GM12878 (cell line): ENCODE data around the gene PRMT1. TPM values are rescaled to one million over a fixed set of nuclear protein-coding genes. Genes with fewer than 3 reads are reported as not detected.
A peak's percentile ranks its signal among the peaks of the same experiment; 100 is the strongest.

Experiments used
- BRCA1 ChIP-seq: IDR thresholded peaks from 2 replicates; pipeline ENCODE4 v1.6.1; 2011; ENCODE audit warnings: low read depth, low read length, improper control_type of control experiment
- CHD2 ChIP-seq: IDR thresholded peaks from 2 replicates; pipeline ENCODE4 v1.6.1; 2011; ENCODE audit warnings: low read depth, low read length, improper control_type of control experiment, borderline replicate concordance
- DPF2 ChIP-seq: fragments of 450-650 bp; IDR thresholded peaks from 2 replicates; pipeline ENCODE4 v1.6.1; 2017; ENCODE audit warnings: mild to moderate bottlenecking
- FOXK2 ChIP-seq: fragments of 450-650 bp; IDR thresholded peaks from 2 replicates; pipeline ENCODE4 v1.6.1; 2017; ENCODE audit warnings: mild to moderate bottlenecking, moderate library complexity
- HCFC1 ChIP-seq: fragments of 150-350 bp; IDR thresholded peaks from 2 replicates; pipeline ENCODE4 v1.6.1; 2014; ENCODE audit warnings: low read length
- MLLT1 ChIP-seq: fragments of 450-650 bp; IDR thresholded peaks from 2 replicates; pipeline ENCODE4 v1.6.1; 2016; ENCODE audit warnings: mild to moderate bottlenecking
- PKNOX1 ChIP-seq: fragments of 450-650 bp; IDR thresholded peaks from 2 replicates; pipeline ENCODE4 v1.6.1; 2016; ENCODE audit warnings: mild to moderate bottlenecking
- SPI1 ChIP-seq: IDR thresholded peaks from 2 replicates; pipeline ENCODE4 v1.6.1; 2011; ENCODE audit warnings: low read depth, mild to moderate bottlenecking, low read length, moderate library complexity, borderline replicate concordance; ENCODE audit not compliant: insufficient read depth
- TARDBP ChIP-seq: IDR thresholded peaks from 2 replicates; pipeline ENCODE4 v1.6.1; 2016; ENCODE audit warnings: borderline replicate concordance
- ZNF274 ChIP-seq: IDR thresholded peaks from one replicate; pipeline ENCODE4 v1.8.0; 2011; ENCODE audit not compliant: insufficient read length, insufficient read depth
- ZNF622 ChIP-seq: fragments of 450-650 bp; IDR thresholded peaks from 2 replicates; pipeline ENCODE4 v1.6.1; 2017; ENCODE audit warnings: mild to moderate bottlenecking, inconsistent platforms
- ZNF687 ChIP-seq: fragments of 450-650 bp; IDR thresholded peaks from 2 replicates; pipeline ENCODE4 v1.6.1; 2017; ENCODE audit warnings: mild to moderate bottlenecking, moderate library complexity
- polyA plus RNA-seq, 11 experiments: library from polyadenylated mRNA; depleted of rRNA in 4 of 11; unstranded in 6 of 11; stranded (reverse) in 5 of 11; fragments of >200 nt; fragmentation: Nextera tagmentation in 4 of 11; fragmentation: Illumina TruSeq in 1 of 11; extraction: Ambion mirVana in 4 of 11; extraction: Trizol in 1 of 11; gene quantifications; 1 replicate in 1 of 11; 2 replicates in 10 of 11; pipeline versions ENCODE4 v1.2.1 to v1.2.3, GENCODE V29; 2011 to 2016; ENCODE audit warnings: inconsistent platforms in 2 of 11, missing spikeins in 2 of 11, low read depth in 1 of 11
- total RNA-seq, 4 experiments: library from RNA; depleted of rRNA in 3 of 4; stranded (reverse); fragments of >200 nt in 3 of 4; fragmentation: Illumina TruSeq in 1 of 4; extraction: Trizol in 1 of 4; gene quantifications; 2 replicates each; pipeline versions ENCODE4 v1.2.1 to v1.2.3, GENCODE V29; 2013 to 2021
- TF ChIP-seq, protein P1 (sequence below): fragments of 450-650 bp; formaldehyde crosslinking; IDR thresholded peaks from 2 replicates; pipeline ENCODE4 v1.5.0; 2022; ENCODE audit warnings: mild to moderate bottlenecking, missing genetic modification characterization
- TF ChIP-seq, protein P2 (sequence below): IDR thresholded peaks from 2 replicates; pipeline ENCODE4 v1.6.1; 2012; ENCODE audit warnings: low read depth, low read length, improper control_type of control experiment
- TF ChIP-seq, protein P3 (sequence below): fragments of 450-650 bp; IDR thresholded peaks from 2 replicates; pipeline ENCODE4 v1.6.1; 2017; ENCODE audit warnings: mild to moderate bottlenecking

Gene PRMT1
- total and polyA plus RNA-seq, 10 of the 15 experiments (the other 5 are each of a cell fraction or from before 2014, with no cell fraction given) = 19.9 to 667 (median 444) TPM

DNA sequence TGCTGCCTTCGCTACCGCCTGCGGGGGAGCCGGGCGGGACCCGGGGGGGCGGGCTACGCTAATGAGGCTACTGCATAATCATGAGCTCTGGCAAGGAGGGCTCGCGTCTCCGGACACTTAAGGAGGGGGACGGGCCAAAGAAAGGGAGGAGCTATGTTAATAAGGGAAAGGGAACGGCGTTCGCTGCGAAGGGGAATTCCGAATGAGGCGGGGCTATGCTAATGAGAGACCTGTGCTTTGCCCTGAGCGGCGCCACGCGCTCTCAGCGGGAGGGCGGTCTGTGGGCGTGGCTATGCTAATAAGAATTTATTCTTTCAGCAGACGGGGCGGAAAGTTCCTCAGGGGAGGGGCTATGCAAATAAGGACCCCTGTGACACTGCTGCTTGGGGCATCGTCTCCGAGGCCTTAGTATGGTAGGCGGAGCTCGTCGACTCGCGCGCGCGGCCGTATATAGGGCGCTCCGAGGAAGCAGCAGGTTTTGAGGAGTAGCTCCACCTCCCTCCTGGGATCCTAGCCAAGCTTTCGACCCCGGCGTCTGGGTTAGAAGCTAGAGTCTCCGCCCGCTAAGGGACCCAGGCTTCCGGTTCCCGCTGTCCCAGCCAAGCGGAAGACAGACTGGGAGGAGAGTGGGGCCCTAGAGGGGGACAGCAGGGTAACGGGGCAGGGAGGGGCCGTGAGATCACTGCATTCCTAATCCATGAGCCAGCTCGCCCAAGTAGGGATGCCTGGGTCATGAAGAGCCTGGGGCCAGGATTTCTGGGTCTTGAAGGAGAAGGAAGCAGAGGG lies 36.8 kb upstream of the PRMT1 start, which contains the start of gene RRAS (continued):
- TF ChIP-seq, protein P1, sequence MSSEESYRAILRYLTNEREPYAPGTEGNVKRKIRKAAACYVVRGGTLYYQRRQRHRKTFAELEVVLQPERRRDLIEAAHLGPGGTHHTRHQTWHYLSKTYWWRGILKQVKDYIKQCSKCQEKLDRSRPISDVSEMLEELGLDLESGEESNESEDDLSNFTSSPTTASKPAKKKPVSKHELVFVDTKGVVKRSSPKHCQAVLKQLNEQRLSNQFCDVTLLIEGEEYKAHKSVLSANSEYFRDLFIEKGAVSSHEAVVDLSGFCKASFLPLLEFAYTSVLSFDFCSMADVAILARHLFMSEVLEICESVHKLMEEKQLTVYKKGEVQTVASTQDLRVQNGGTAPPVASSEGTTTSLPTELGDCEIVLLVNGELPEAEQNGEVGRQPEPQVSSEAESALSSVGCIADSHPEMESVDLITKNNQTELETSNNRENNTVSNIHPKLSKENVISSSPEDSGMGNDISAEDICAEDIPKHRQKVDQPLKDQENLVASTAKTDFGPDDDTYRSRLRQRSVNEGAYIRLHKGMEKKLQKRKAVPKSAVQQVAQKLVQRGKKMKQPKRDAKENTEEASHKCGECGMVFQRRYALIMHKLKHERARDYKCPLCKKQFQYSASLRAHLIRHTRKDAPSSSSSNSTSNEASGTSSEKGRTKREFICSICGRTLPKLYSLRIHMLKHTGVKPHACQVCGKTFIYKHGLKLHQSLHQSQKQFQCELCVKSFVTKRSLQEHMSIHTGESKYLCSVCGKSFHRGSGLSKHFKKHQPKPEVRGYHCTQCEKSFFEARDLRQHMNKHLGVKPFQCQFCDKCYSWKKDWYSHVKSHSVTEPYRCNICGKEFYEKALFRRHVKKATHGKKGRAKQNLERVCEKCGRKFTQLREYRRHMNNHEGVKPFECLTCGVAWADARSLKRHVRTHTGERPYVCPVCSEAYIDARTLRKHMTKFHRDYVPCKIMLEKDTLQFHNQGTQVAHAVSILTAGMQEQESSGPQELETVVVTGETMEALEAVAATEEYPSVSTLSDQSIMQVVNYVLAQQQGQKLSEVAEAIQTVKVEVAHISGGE (CRISPR knock-in tag) = no peak
- no peak for TF ChIP-seq BRCA1
- TF ChIP-seq ZNF274 = no peak
- 0 out of 2 replicates have a peak, but pooled peaks have one; percentile 36 for TF ChIP-seq CHD2
- TF ChIP-seq, protein P2, sequence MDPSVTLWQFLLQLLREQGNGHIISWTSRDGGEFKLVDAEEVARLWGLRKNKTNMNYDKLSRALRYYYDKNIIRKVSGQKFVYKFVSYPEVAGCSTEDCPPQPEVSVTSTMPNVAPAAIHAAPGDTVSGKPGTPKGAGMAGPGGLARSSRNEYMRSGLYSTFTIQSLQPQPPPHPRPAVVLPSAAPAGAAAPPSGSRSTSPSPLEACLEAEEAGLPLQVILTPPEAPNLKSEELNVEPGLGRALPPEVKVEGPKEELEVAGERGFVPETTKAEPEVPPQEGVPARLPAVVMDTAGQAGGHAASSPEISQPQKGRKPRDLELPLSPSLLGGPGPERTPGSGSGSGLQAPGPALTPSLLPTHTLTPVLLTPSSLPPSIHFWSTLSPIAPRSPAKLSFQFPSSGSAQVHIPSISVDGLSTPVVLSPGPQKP = peak; percentile 35; the same call in 1 of the 2 replicates
- TF ChIP-seq MLLT1 = no peak; the same call in 1 of the 2 replicates
- no peak for TF ChIP-seq ZNF622
- TF ChIP-seq HCFC1 = peak; percentile 34; the same call in 1 of the 2 replicates
- TF ChIP-seq TARDBP = no peak
- TF ChIP-seq, protein P3, sequence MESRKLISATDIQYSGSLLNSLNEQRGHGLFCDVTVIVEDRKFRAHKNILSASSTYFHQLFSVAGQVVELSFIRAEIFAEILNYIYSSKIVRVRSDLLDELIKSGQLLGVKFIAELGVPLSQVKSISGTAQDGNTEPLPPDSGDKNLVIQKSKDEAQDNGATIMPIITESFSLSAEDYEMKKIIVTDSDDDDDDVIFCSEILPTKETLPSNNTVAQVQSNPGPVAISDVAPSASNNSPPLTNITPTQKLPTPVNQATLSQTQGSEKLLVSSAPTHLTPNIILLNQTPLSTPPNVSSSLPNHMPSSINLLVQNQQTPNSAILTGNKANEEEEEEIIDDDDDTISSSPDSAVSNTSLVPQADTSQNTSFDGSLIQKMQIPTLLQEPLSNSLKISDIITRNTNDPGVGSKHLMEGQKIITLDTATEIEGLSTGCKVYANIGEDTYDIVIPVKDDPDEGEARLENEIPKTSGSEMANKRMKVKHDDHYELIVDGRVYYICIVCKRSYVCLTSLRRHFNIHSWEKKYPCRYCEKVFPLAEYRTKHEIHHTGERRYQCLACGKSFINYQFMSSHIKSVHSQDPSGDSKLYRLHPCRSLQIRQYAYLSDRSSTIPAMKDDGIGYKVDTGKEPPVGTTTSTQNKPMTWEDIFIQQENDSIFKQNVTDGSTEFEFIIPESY = no peak
- TF ChIP-seq DPF2 = peak; percentile 31; the same call in 1 of the 2 replicates
- TF ChIP-seq FOXK2 = no peak
- 0 out of 2 replicates have a peak, but pooled peaks have one; percentile 1 for TF ChIP-seq SPI1
- peak; percentile 59; the same call in 1 of the 2 replicates for TF ChIP-seq PKNOX1
- TF ChIP-seq ZNF687 = no peak
